IPS DF 4.7 (cell line): Measurements from ENCODE around the gene SYNGR3.

Experiments used
- DNase-seq: peaks from one replicate; pipeline ENCODE4 v3.0.0-alpha.2; 2013; ENCODE audit warnings: low spot score; ENCODE audit errors: extremely low read depth

Gene SYNGR3

GRCh38 chr16:1991948-1992703, 2.4 kb downstream of the SYNGR3 start:
- DNase-seq: no peak

GRCh38 chr16:1992704-1993317, 3.0 kb downstream of the SYNGR3 start:
- DNase-seq: no peak

GRCh38 chr16:1993731-1994131, 4.0 kb downstream of the SYNGR3 start:
- DNase-seq: no peak

- no peak for DNase-seq
Measured at GRCh38 chr16:1997494-1998359, 8.0 kb downstream of the SYNGR3 start.

GRCh38 chr16:1998360-1998835, 8.6 kb downstream of the SYNGR3 start:
- DNase-seq: no peak

GRCh38 chr16:1998852-1999801, 9.4 kb downstream of the SYNGR3 start:
- DNase-seq: no peak

GRCh38 chr16:1999866-2000514, 10.2 kb downstream of the SYNGR3 start:
- no peak for DNase-seq

GRCh38 chr16:2001035-2001434, 11.3 kb downstream of the SYNGR3 start:
- no peak for DNase-seq

GRCh38 chr16:2001456-2002355, 11.9 kb downstream of the SYNGR3 start:
- DNase-seq: no peak

- no peak for DNase-seq
Measured at GRCh38 chr16:2002406-2003230, 12.8 kb downstream of the SYNGR3 start.

GRCh38 chr16:2003231-2003826, 13.6 kb downstream of the SYNGR3 start:
- DNase-seq: no peak

- no peak for DNase-seq
Measured at GRCh38 chr16:2003827-2004641, 14.3 kb downstream of the SYNGR3 start.

GRCh38 chr16:2004795-2005517, 15.2 kb downstream of the SYNGR3 start:
- no peak for DNase-seq

- no peak for DNase-seq
Measured at GRCh38 chr16:2005646-2006045, 15.9 kb downstream of the SYNGR3 start.

- DNase-seq: no peak
Measured at GRCh38 chr16:2006317-2006716, 16.5 kb downstream of the SYNGR3 start.

- DNase-seq: no peak
Measured at GRCh38 chr16:2007081-2007836, 17.5 kb downstream of the SYNGR3 start.
